Skeletal muscle cell (primary cell): ENCODE results near the gene SPRED2.

Experiments
- DNase-seq: peaks from one replicate; pipeline ENCODE4 v3.0.0-alpha.2; 2010; ENCODE audit warnings: low read depth
- H3K4me3 ChIP-seq: 2 replicates; pipeline ENCODE4 v1.5.1; 2011; ENCODE audit warnings: low read depth, mild to moderate bottlenecking, control low read depth, low read length, moderate library complexity

Gene SPRED2

GRCh38 chr2:65450393-65450792 lies 18.0 kb upstream of the SPRED2 start:
- no peak for DNase-seq
- no peak overlapping the region for H3K4me3 ChIP-seq

DNA sequence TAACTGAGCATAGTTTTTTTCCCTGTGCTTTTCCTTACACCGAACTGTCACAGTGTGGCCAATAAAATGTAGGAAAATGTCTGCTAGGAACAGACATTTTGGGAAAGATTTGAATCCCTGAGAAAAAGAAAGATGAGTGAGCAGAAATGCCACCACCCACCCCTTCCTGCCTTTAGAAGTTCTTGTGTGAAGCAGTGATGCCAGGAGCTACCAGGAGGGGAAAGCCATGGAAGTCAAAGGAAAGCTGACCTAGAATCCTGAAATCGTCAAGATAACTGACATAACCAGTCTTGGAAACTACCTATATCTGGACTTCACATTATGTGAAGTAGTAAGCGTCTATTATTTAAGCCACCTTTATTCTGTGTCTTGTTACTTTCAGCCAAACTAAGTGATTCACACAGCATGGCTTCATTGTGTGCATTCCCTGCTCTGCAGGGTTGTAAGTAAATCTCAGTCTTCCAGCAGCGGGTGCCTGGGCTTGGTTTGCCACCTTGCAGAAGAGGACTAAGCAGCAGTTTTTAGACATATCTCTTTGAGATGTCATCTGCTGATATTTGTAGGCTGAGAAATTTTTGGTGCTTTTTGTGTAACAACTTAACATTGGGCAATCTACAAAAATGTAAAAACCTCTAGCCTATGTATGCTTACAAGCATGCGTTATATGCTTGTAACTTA lies 11.2 kb upstream of the SPRED2 start:
- DNase-seq: no peak

DNA sequence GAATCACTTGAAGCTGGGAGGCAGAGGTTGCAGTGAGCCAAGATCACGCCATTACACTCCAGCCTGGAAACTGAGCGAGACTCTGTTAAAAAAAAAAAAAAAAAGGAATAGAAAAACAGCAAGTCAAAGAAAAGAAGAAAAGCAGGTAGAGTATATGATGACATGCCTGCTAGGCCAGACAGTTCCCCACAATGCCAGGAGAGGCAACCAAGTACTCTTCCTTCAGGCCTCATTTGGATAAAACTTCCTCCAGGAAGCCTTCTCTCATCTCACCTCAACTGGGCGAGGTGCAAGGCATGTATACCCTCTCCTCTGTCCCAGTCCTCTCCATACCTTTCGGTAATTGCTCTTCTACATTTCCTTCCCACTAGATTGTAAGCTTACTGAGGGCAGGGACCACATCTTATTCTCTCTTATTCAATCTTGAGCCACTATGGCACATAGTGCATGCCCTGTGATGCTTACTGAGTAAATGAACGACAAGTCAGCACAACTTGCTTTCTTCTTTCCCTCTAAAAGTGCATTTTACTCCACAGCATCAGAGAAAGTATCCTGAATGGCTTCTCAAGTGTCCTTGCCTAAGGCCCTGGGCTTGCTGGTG lies 10.1 kb upstream of the SPRED2 start:
- DNase-seq: no peak
- no peak overlapping the region for H3K4me3 ChIP-seq

More for the DNA sequence above, 11.2 kb upstream of the SPRED2 start:
- no peak overlapping the region for H3K4me3 ChIP-seq

DNA sequence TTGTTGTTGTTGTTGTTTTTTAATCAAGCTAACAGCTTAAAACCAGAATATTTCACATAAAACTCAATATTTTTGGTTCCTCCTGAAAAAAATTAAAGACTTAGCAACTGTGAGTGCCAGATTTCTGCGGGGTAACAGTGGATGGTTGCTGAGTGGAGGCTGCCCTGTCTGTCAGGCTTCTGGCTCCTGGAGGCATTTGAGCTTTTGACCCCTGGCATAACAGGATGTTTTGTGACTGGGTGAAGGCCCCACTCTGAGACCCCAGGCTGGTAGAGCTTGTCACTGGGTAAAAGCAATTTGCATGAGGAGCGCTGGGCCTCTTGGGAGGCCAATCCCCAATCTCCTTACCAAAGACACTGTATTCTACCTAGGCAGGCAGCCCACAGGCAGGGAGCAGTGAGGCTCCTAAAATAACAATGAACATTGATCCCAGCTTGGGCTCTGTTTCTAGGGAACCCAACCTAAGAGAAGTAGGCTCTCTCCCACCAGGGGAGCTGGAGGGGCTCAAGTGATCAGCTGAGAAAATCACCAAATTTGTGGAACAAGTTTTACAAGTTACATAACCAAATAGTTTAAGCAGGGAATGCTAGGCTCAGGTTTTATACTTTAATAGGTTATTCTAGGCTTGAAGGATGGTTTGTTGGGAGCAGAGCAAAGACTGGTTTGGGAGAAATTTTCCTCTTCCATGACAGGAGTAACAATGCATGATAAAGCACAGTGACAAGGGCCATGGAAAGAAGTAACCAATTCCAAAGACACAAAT lies 5.9 kb upstream of the SPRED2 start:
- H3K4me3 ChIP-seq: no peak overlapping the region
- DNase-seq: no peak

- no peak for DNase-seq
- peak overlapping the region; percentile 64 for H3K4me3 ChIP-seq
Measured at GRCh38 chr2:65437392-65438135, 5.2 kb upstream of the SPRED2 start.

DNA sequence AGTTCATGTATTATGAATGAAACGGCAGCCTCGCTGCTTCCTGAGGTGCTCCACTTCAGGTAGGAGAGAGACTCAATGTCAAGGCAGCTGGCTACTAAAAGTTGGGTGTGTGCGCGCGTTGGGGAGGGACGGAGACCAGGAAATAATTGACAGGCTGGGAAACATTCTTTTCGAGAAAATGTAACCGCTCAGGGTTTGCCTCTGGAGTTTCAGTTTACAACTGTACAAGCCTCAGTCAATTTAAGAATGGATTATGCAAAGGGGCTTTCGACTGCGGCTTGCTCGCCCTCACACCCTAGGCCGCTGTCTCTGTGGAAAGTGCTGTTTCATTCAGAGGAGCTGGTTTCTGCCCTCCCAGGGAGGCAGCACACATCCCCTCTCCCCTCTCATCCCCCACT lies 4.4 kb upstream of the SPRED2 start:
- no peak for DNase-seq
- H3K4me3 ChIP-seq: peak overlapping the region; percentile 64

DNA sequence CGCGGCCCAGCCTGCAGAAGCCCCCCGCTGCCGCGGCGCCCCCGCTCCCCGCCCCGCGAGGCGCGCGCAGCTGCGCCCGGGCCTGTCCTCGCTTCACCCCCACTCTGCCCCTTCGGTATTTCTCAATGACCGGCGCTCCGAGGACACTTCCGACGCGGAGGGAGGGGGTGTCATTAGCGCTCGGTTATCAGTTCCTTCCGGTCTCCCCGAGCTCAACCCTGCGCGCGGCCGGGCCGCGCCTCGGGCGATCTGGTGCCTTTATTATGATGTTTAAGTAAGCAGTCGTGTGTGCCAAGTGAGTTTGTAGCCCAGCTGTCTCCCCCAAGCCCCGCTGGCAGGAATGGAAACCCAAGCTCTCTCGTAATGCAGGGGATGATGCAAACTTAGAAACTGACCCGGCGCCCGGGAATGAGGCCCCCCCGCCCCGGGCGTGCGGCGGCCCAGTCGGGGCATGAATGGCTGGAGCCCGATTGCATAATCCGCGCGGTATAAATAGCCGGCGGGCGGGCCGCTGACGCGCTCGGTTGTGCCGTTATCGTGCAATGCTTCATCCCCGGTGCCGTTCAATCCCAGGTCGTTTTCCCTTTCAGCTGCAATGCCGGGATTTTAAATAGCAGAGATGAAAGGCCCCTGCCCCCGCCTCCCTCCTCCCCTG lies 3.9 kb upstream of the SPRED2 start:
- peak overlapping the region; percentile 64 for H3K4me3 ChIP-seq
- peak; percentile 94 for DNase-seq

DNA sequence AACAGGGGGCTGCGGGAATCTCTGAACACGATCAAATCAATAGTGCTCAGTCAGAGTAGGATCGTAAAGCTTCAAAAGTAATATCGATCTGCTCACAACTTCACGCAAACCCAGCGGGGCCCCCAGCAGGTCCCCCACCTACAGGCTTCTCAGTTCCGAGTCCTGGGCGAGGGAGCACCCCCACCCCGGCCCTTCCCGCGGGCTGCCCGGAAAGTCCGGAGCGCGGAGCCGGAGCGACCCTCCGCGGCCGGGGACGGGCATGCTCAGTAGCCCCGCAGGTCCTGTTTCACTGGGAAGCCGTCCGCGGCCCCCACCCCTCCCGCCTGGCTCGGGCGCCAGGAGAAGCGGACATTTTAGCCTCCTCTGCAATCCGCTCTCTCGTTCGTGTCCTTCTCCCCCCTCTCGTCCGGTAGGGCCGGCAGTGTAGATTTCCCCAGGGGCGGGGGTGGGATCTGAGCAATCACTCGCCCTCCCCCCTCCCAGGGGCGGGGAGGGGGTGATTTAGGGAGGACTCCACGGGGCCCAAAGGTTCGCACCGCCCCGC lies 3.3 kb upstream of the SPRED2 start:
- peak overlapping the region; percentile 64 for H3K4me3 ChIP-seq
- DNase-seq: peak; percentile 80

DNA sequence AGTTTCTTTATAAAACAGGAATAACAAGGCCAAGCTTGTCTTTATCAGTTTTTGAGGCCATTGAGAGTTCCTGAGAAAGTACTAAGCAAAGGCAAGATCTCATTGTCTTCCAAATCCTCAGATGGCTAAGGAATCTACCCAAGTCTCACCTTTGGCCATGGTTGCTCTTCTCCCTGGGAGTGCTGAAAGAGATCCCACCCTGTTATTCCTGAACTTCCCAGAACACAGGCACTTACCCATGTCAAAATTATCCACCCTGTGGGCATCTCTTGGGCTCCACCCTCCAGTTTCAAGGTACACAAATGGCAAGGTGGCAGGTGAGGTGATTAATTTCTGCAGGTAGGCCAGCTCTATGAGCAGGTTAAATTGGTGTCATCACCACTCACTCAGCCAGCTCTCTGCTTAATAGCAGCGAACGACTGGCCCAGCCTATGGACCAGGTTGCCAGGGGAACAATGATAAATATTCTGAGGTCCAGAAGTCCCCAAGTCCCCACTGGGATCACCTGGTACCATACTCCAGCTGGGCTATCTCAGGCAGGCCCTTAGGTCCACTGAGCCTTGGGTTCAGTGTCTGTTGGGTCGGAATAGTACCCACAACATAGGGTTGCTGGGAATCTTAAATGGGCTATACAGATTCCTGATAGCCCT lies 2.3 kb upstream of the SPRED2 start:
- H3K4me3 ChIP-seq: no peak overlapping the region
- no peak for DNase-seq

- H3K4me3 ChIP-seq: peak overlapping the region; percentile 86
- no peak for DNase-seq
Measured at GRCh38 chr2:65431421-65432226, 775 bp downstream of the SPRED2 start.

- peak overlapping the region; percentile 86 for H3K4me3 ChIP-seq
- DNase-seq: no peak
Measured at GRCh38 chr2:65430603-65431420, 1.6 kb downstream of the SPRED2 start.

- H3K4me3 ChIP-seq: peak overlapping the region; percentile 86
- no peak for DNase-seq
Measured at GRCh38 chr2:65429786-65430602, 2.4 kb downstream of the SPRED2 start.

- DNase-seq: no peak
- no peak overlapping the region for H3K4me3 ChIP-seq
Measured at GRCh38 chr2:65427532-65427931, 4.9 kb downstream of the SPRED2 start.

GRCh38 chr2:65425276-65425675 lies 7.1 kb downstream of the SPRED2 start:
- H3K4me3 ChIP-seq: no peak overlapping the region
- DNase-seq: no peak

DNA sequence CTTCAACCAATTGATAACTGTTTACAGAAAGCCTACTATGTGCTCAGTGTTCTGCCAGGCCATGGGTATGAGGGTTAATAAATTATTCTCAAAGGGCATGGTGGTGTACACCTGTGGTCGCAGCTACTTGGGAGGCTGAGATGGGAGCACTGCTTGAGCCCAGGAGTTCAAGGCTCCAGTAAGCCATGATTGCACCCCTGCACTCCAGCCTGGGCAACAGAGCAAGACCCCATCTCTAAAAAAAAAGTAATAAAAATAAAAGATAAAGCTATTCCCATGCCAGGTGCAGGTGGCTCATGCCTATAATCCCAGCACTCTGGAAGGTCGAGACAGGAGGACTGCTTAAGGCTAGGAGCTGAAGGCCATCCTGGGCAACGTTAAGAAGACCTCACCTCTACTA lies 8.0 kb downstream of the SPRED2 start:
- H3K4me3 ChIP-seq: no peak overlapping the region
- no peak for DNase-seq

- DNase-seq: no peak
- no peak overlapping the region for H3K4me3 ChIP-seq
Measured at GRCh38 chr2:65421432-65421748, 11.0 kb downstream of the SPRED2 start.
